SK-N-SH (cell line): ENCODE data around the gene NAV2. TPM values are rescaled to one million over a fixed set of nuclear protein-coding genes. Genes with fewer than 3 reads are reported as not detected.

ENCODE experiments used
- CTCF ChIA-PET: fragments of 300-600, 350-600 bp; formaldehyde crosslinking; extraction: SDS; loops from one replicate; lab custom pipeline; 2021; lab: Yijun Ruan, JAX
- POLR2A ChIA-PET: fragments of 350-600 bp; sonication (Branson Sonifier 250); formaldehyde crosslinking; extraction: SDS; loops from one replicate; lab custom pipeline; 2020; ENCODE audit warnings: antibody characterized with exemption, inconsistent platforms; lab: Yijun Ruan, JAX
- DNase-seq: peaks from one replicate; pipeline ENCODE4 v3.0.0; 2012
- H2AFZ ChIP-seq: fragments of 200-600 bp; sonication (generic); 2 replicates; pipeline ENCODE4 v1.8.1; 2016; ENCODE audit warnings: antibody characterized with exemption, mild to moderate bottlenecking, low read depth
- H3F3A ChIP-seq: fragments of 200-600 bp; sonication (generic); replicated peaks from 2 replicates; pipeline ENCODE3; 2016; ENCODE audit warnings: antibody characterized with exemption, mild to moderate bottlenecking; ENCODE audit not compliant: insufficient read depth
- H3K27ac ChIP-seq, 2 experiments: fragments of 200-500 bp in 1 of 2; fragments of 200-600 bp in 1 of 2; sonication (Bioruptor generic) in 1 of 2; sonication (generic), shearing (Covaris generic) in 1 of 2; 2 replicates each; pipeline versions ENCODE4 v1.5.1 to v1.6.1; 2014 to 2016; ENCODE audit warnings: low read depth in 2 of 2, inconsistent platforms in 1 of 2, low read length in 1 of 2, mild to moderate bottlenecking in 1 of 2, mixed read lengths in 1 of 2
- H3K27me3 ChIP-seq: fragments of 200-600 bp; sonication (generic), shearing (Covaris generic); 2 replicates; pipeline ENCODE4 v1.6.1; 2016; ENCODE audit warnings: mixed run types; ENCODE audit not compliant: insufficient read depth
- H3K36me3 ChIP-seq, 2 experiments: fragments of 200-500 bp in 1 of 2; fragments of 200-600 bp in 1 of 2; sonication (Bioruptor generic) in 1 of 2; sonication (generic) in 1 of 2; replicated peaks in 1 of 2; 2 replicates each; pipeline versions ENCODE3 to v1.5.1; 2014 to 2016; ENCODE audit warnings: low read length in 1 of 2, mild to moderate bottlenecking in 1 of 2; ENCODE audit not compliant: insufficient read depth in 2 of 2, control insufficient read depth in 1 of 2
- H3K4me1 ChIP-seq, 2 experiments: fragments of 200-500 bp in 1 of 2; fragments of 200-600 bp in 1 of 2; sonication (Bioruptor generic) in 1 of 2; sonication (generic), shearing (Covaris generic) in 1 of 2; 2 replicates each; pipeline versions ENCODE4 v1.5.1 to v1.6.1; 2014 to 2016; ENCODE audit warnings: low read depth in 1 of 2, low read length in 1 of 2, mixed run types in 1 of 2; ENCODE audit not compliant: insufficient read depth in 2 of 2, control insufficient read depth in 1 of 2
- H3K4me2 ChIP-seq: fragments of 200-600 bp; sonication (generic), shearing (Covaris generic); 2 replicates; pipeline ENCODE4 v1.6.1; 2017; ENCODE audit warnings: mixed run types
- H3K4me3 ChIP-seq, 2 experiments: fragments of 200-500 bp in 1 of 2; fragments of 200-600 bp in 1 of 2; sonication (Bioruptor generic) in 1 of 2; sonication (generic), shearing (Covaris generic) in 1 of 2; 2 replicates each; pipeline versions ENCODE4 v1.5.1 to v1.8.1; 2014 to 2016; ENCODE audit warnings: low read depth in 2 of 2, inconsistent platforms in 1 of 2, low read length in 1 of 2, mild to moderate bottlenecking in 1 of 2, mixed read lengths in 1 of 2, moderate library complexity in 1 of 2
- H3K79me2 ChIP-seq: fragments of 200-600 bp; sonication (generic); 2 replicates; pipeline ENCODE4 v1.8.1; 2017; ENCODE audit warnings: mild to moderate bottlenecking; ENCODE audit not compliant: insufficient read depth
- H3K9ac ChIP-seq: fragments of 200-600 bp; sonication (generic); 2 replicates; pipeline ENCODE4 v1.6.1; 2017; ENCODE audit warnings: mixed run types
- H3K9me2 ChIP-seq: fragments of 200-600 bp; sonication (generic); 2 replicates; pipeline ENCODE4 v1.6.1; 2017; ENCODE audit warnings: mixed run types
- H3K9me3 ChIP-seq: fragments of 200-600 bp; sonication (generic); 2 replicates; pipeline ENCODE4 v1.6.1; 2017; ENCODE audit warnings: mixed run types, mild to moderate bottlenecking, moderate library complexity
- H4K20me1 ChIP-seq: fragments of 200-600 bp; sonication (generic); 2 replicates; pipeline ENCODE4 v1.6.1; 2017; ENCODE audit warnings: mild to moderate bottlenecking, mixed run types; ENCODE audit not compliant: insufficient read depth
- CHD2 ChIP-seq: fragments of 150-350 bp; IDR thresholded peaks from 2 replicates; pipeline ENCODE4 v1.6.1; 2018; ENCODE audit warnings: low read length; ENCODE audit not compliant: partially characterized antibody
- CTCF ChIP-seq: fragments of 200-600 bp; sonication (generic); IDR thresholded peaks from 2 replicates; pipeline ENCODE4 v1.6.1; 2017; ENCODE audit warnings: antibody characterized with exemption, mild to moderate bottlenecking, moderate library complexity
- ELF1 ChIP-seq: IDR thresholded peaks from 2 replicates; pipeline ENCODE4 v1.4.0; 2012
- EP300 ChIP-seq, 2 experiments: IDR thresholded peaks; 2 replicates each; pipeline versions ENCODE4 v1.4.0 to v1.6.1; 2012; ENCODE audit warnings: borderline replicate concordance in 1 of 2, low read depth in 1 of 2, low read length in 1 of 2
- FOSL2 ChIP-seq: IDR thresholded peaks from 2 replicates; pipeline ENCODE4 v1.4.0; 2012; ENCODE audit warnings: low read depth, mild to moderate bottlenecking, moderate library complexity, borderline replicate concordance
- FOXJ3 ChIP-seq: sonication (generic); formaldehyde crosslinking; IDR thresholded peaks from 2 replicates; pipeline ENCODE4 v1.5.1; 2020; ENCODE audit warnings: mild to moderate bottlenecking, missing genetic modification reagents
- GATA2 ChIP-seq: sonication (generic); formaldehyde crosslinking; IDR thresholded peaks from 2 replicates; pipeline ENCODE4 v1.5.0; 2020; ENCODE audit warnings: mild to moderate bottlenecking, missing genetic modification reagents
- IRF3 ChIP-seq: fragments of 150-350 bp; IDR thresholded peaks from 2 replicates; pipeline ENCODE4 v1.6.1; 2016; ENCODE audit warnings: mild to moderate bottlenecking, low read depth, low read length
- JUND ChIP-seq: IDR thresholded peaks from 2 replicates; pipeline ENCODE4 v1.4.0; 2012
- NRF1 ChIP-seq: IDR thresholded peaks from 2 replicates; pipeline ENCODE4 v1.6.1; 2012; ENCODE audit warnings: low read depth, mild to moderate bottlenecking, low read length
- RCOR1 ChIP-seq: fragments of 150-350 bp; IDR thresholded peaks from 2 replicates; pipeline ENCODE4 v1.6.1; 2017; ENCODE audit warnings: antibody characterized with exemption, low read length
- REST ChIP-seq: IDR thresholded peaks from 2 replicates; pipeline ENCODE4 v1.6.1; 2012; ENCODE audit warnings: mild to moderate bottlenecking, low read depth, low read length, moderate library complexity
- SMC3 ChIP-seq: IDR thresholded peaks from 2 replicates; pipeline ENCODE4 v1.6.1; 2012; ENCODE audit warnings: low read depth, low read length, improper control_type of control experiment
- TAF1 ChIP-seq: IDR thresholded peaks from 2 replicates; pipeline ENCODE4 v1.6.1; 2012; ENCODE audit warnings: low read depth, mild to moderate bottlenecking, low read length, moderate library complexity, borderline replicate concordance
- USF1 ChIP-seq: IDR thresholded peaks from 2 replicates; pipeline ENCODE4 v1.4.0; 2012; ENCODE audit warnings: low read depth, borderline replicate concordance
- YY1 ChIP-seq: IDR thresholded peaks from 2 replicates; pipeline ENCODE4 v1.4.0; 2012; ENCODE audit warnings: low read depth, mild to moderate bottlenecking
- ZBTB33 ChIP-seq: IDR thresholded peaks from 2 replicates; pipeline ENCODE4 v1.4.0; 2012; ENCODE audit warnings: low read depth, borderline replicate concordance
- WGBS: methylation state at CpG from one replicate; pipeline ENCODE4 v1.1.6; 2017; ENCODE audit warnings: low lambda C conversion rate; 5-methylcytosine and 5-hydroxymethylcytosine counted together
- polyA plus RNA-seq, 3 experiments: library from polyadenylated mRNA; depleted of rRNA; stranded (reverse); fragments of >200 nt; gene quantifications; 2 replicates each; pipeline ENCODE4 v1.2.3, GENCODE V29; 2012

Gene NAV2
- polyA plus RNA-seq, 1 of the 3 experiments (the other 2 are of a cell fraction): 26.2 TPM

GRCh38 chr11:20055312-20055711 is 342.7 kb downstream of the NAV2 start:
- DNase-seq: peak; percentile 30
- no peaks in the 10 kb centered on the region for H3K27me3 ChIP-seq
- no peak overlapping the region for H3K4me2 ChIP-seq
- ChIA-PET CTCF (interaction anchor here (1.1 to 1.8 kb wide), 4 partner anchors 11 to 299 kb away, joined by 3 to 5 read pairs (median 4); no protein-coding TSS in a partner anchor), POLR2A (no interaction called here)
- H3K9me3 ChIP-seq: no peaks in the 10 kb centered on the region
- 50% methylated on average over 2 of the region's 2 CpGs for WGBS
- H3K4me1 ChIP-seq: peaks cover 15 to 45% of the 10 kb centered on the region in 2 experiments; a peak in 2 of 4 replicates
- peaks cover 40% of the 10 kb centered on the region for H3F3A ChIP-seq
- no peak overlapping the region for H2AFZ ChIP-seq
- H4K20me1 ChIP-seq: no peaks in the 10 kb centered on the region
- 0 out of 2 replicates have a peak, but pooled peaks have one; percentile 30 for TF ChIP-seq FOXJ3 (CRISPR knock-in tag)
- no peak for TF ChIP-seq SMC3
- TF ChIP-seq CTCF: no peak
- TF ChIP-seq JUND: no peak
- TF ChIP-seq TAF1: no peak
- no peak for TF ChIP-seq ELF1
- TF ChIP-seq FOSL2: no peak
- TF ChIP-seq RCOR1: peak; percentile 68
- TF ChIP-seq CHD2: no peak
- TF ChIP-seq REST: no peak
- no peak for TF ChIP-seq NRF1
- TF ChIP-seq USF1: no peak
- TF ChIP-seq EP300 (IDR thresholded peaks at IDR 0.05; ENCODE audit: borderline replicate concordance in 1 of 2, low read depth in 1 of 2, low read length in 1 of 2): peak in 1 of 2 experiments; percentile 70; a peak in 2 of 4 replicates
- TF ChIP-seq GATA2 (CRISPR knock-in tag): peak; percentile 63; the same call in 1 of the 2 replicates
- TF ChIP-seq ZBTB33: no peak
- TF ChIP-seq YY1: no peak
- no peak for TF ChIP-seq IRF3
- peaks cover 89 to 98% of the 10 kb centered on the region in 2 experiments for H3K36me3 ChIP-seq
- peak overlapping the region; percentile 63 to 94; a peak in 3 of 4 replicates for H3K27ac ChIP-seq
- H3K79me2 ChIP-seq: peaks cover 23% of the 10 kb centered on the region
- H3K9ac ChIP-seq: no peak overlapping the region
- no peaks in the 10 kb centered on the region for H3K9me2 ChIP-seq
- H3K4me3 ChIP-seq: no peak overlapping the region
